IgD-negative memory B cell (primary cell): ENCODE data around the gene LYZL6. TPM values are rescaled to one million over a fixed set of nuclear protein-coding genes. Genes with fewer than 3 reads are reported as not detected.

ENCODE experiments used
- H3K27ac Mint-ChIP-seq, 3 donors: one replicate each; pipeline ENCODE4 v1.8.0; 2020 to 2022; ENCODE audit warnings: mild to moderate bottlenecking in 3 of 3, mixed read lengths in 3 of 3, moderate library complexity in 1 of 3
- H3K27me3 Mint-ChIP-seq: one replicate; pipeline ENCODE4 v1.8.0; 2021; ENCODE audit warnings: mixed read lengths
- H3K36me3 Mint-ChIP-seq: one replicate; pipeline ENCODE4 v1.8.0; 2020; ENCODE audit warnings: mild to moderate bottlenecking, mixed read lengths
- H3K4me1 Mint-ChIP-seq, 3 donors: one replicate each; pipeline ENCODE4 v1.8.0; 2020 to 2022; ENCODE audit warnings: mixed read lengths in 3 of 3, mild to moderate bottlenecking in 1 of 3
- H3K4me3 Mint-ChIP-seq, 4 donors: one replicate each; pipeline ENCODE4 v1.8.0; 2020 to 2022; ENCODE audit warnings: mild to moderate bottlenecking in 4 of 4, mixed read lengths in 4 of 4, moderate library complexity in 3 of 4
- H3K9me3 Mint-ChIP-seq, 3 donors: one replicate each; pipeline ENCODE4 v1.8.0; 2020 to 2021; ENCODE audit warnings: mixed read lengths in 3 of 3, mild to moderate bottlenecking in 1 of 3
- polyA plus RNA-seq: library from polyadenylated mRNA; unstranded; fragments of 300-500 nt; fragmentation: Illumina TruSeq; gene quantifications from one replicate; pipeline ENCODE4 v1.2.3, GENCODE V29; 2021

LYZL6 gene
- polyA plus RNA-seq: not detected

GRCh38 chr17:35943537-35943936 is at the start of gene LYZL6:
LYZL6 (minus strand) TSS chr17:35943713; CDS start chr17:35939356, 4,357 bp downstream.
- H3K27ac Mint-ChIP-seq: peak within 1 kb of the TSS in 1 of 3 donors; percentile 36
- H3K36me3 Mint-ChIP-seq: no peaks in the 10 kb centered on the region
- peaks cover 7% of the 10 kb centered on the region for H3K27me3 Mint-ChIP-seq
- no peaks in the 10 kb centered on the region for H3K9me3 Mint-ChIP-seq
- no peaks in the 10 kb centered on the region for H3K4me1 Mint-ChIP-seq
- peak within 1 kb of the TSS in 1 of 4 donors; percentile 27 for H3K4me3 Mint-ChIP-seq

GRCh38 chr17:35991075-35991474 is 47.6 kb upstream of the LYZL6 start:
- Mint-ChIP-seq H3K36me3 (peaks cover 3% of the 10 kb centered on the region), H3K27me3 (peaks cover 3% of the 10 kb centered on the region), H3K4me1 (peaks cover 4 to 14% (median 8%) of the 10 kb centered on the region in 3 donors), H3K4me3 (no peak overlapping the region), H3K27ac (no peak overlapping the region), H3K9me3 (peaks cover 3 to 11% (median 7%) of the 10 kb centered on the region in 3 donors)

GRCh38 chr17:35988164-35988563 is 44.7 kb upstream of the LYZL6 start:
- no peak overlapping the region for H3K27ac Mint-ChIP-seq
- no peak overlapping the region for H3K4me3 Mint-ChIP-seq
- peaks cover 3% of the 10 kb centered on the region for H3K36me3 Mint-ChIP-seq
- no peaks in the 10 kb centered on the region for H3K4me1 Mint-ChIP-seq
- H3K9me3 Mint-ChIP-seq: peaks cover 3 to 11% (median 7%) of the 10 kb centered on the region in 3 donors
- peaks cover 5% of the 10 kb centered on the region for H3K27me3 Mint-ChIP-seq

- H3K27me3 Mint-ChIP-seq: peaks cover 2% of the 10 kb centered on the region
- H3K27ac Mint-ChIP-seq: peak within 1 kb of the TSS in 1 of 3 donors; percentile 42
- peaks cover 3% of the 10 kb centered on the region for H3K36me3 Mint-ChIP-seq
- no peak within 1 kb of the TSS for H3K4me3 Mint-ChIP-seq
- H3K4me1 Mint-ChIP-seq: no peaks in the 10 kb centered on the region
- peaks cover 3 to 11% (median 7%) of the 10 kb centered on the region in 3 donors for H3K9me3 Mint-ChIP-seq
Measured at GRCh38 chr17:35986643-35987042, 43.1 kb upstream of the LYZL6 start, which contains the start of gene CCL14. CCL14 (minus strand) TSS chr17:35986729; CDS start chr17:35986649, 80 bp downstream.

GRCh38 chr17:35984140-35984539 is 40.6 kb upstream of the LYZL6 start:
- Mint-ChIP-seq H3K27me3 (peaks cover 4% of the 10 kb centered on the region), H3K4me1 (peaks cover 0 to 2% (median 0%) of the 10 kb centered on the region in 3 donors), H3K9me3 (peaks cover 0 to 9% (median 4%) of the 10 kb centered on the region in 3 donors), H3K4me3 (no peak overlapping the region), H3K36me3 (peaks cover 1% of the 10 kb centered on the region), H3K27ac (no peak overlapping the region)

GRCh38 chr17:35982409-35983191 is 39.1 kb upstream of the LYZL6 start:
- Mint-ChIP-seq H3K27ac (no peak overlapping the region), H3K36me3 (no peaks in the 10 kb centered on the region), H3K4me1 (peaks cover 0 to 5% (median 2%) of the 10 kb centered on the region in 3 donors), H3K27me3 (peaks cover 8% of the 10 kb centered on the region), H3K4me3 (no peak overlapping the region), H3K9me3 (no peaks in the 10 kb centered on the region)

- Mint-ChIP-seq H3K4me3 (no peak overlapping the region), H3K4me1 (peaks cover 0 to 6% (median 5%) of the 10 kb centered on the region in 3 donors), H3K27me3 (peaks cover 9% of the 10 kb centered on the region), H3K27ac (no peak overlapping the region), H3K9me3 (no peaks in the 10 kb centered on the region), H3K36me3 (no peaks in the 10 kb centered on the region)
Measured at GRCh38 chr17:35981908-35982330, 38.4 kb upstream of the LYZL6 start.

GRCh38 chr17:35981246-35981645 is 37.7 kb upstream of the LYZL6 start, which contains the start of gene CCL16:
CCL16 (minus strand) TSS chr17:35981497; CDS start chr17:35981420, 77 bp downstream.
- Mint-ChIP-seq H3K27me3 (peaks cover 9% of the 10 kb centered on the region), H3K27ac (no peak within 1 kb of the TSS), H3K9me3 (no peaks in the 10 kb centered on the region), H3K4me3 (no peak within 1 kb of the TSS), H3K36me3 (no peaks in the 10 kb centered on the region), H3K4me1 (peaks cover 4 to 8% (median 6%) of the 10 kb centered on the region in 3 donors)

- Mint-ChIP-seq H3K36me3 (no peaks in the 10 kb centered on the region), H3K9me3 (no peaks in the 10 kb centered on the region), H3K4me1 (peaks cover 6 to 8% (median 6%) of the 10 kb centered on the region in 3 donors), H3K27me3 (peaks cover 14% of the 10 kb centered on the region), H3K27ac (no peak overlapping the region), H3K4me3 (no peak overlapping the region)
Measured at GRCh38 chr17:35978346-35978745, 34.8 kb upstream of the LYZL6 start.

GRCh38 chr17:35977509-35977908 is 34.0 kb upstream of the LYZL6 start:
- Mint-ChIP-seq H3K4me3 (no peak overlapping the region), H3K36me3 (no peaks in the 10 kb centered on the region), H3K9me3 (no peaks in the 10 kb centered on the region), H3K27ac (no peak overlapping the region), H3K4me1 (peaks cover 6 to 8% (median 6%) of the 10 kb centered on the region in 3 donors), H3K27me3 (peaks cover 12% of the 10 kb centered on the region)

- H3K27ac Mint-ChIP-seq: no peak overlapping the region
- no peaks in the 10 kb centered on the region for H3K36me3 Mint-ChIP-seq
- H3K4me3 Mint-ChIP-seq: no peak overlapping the region
- H3K4me1 Mint-ChIP-seq: peaks cover 6 to 10% (median 6%) of the 10 kb centered on the region in 3 donors
- H3K9me3 Mint-ChIP-seq: no peaks in the 10 kb centered on the region
- H3K27me3 Mint-ChIP-seq: peaks cover 21% of the 10 kb centered on the region
Measured at GRCh38 chr17:35973333-35974260, 30.1 kb upstream of the LYZL6 start.

- Mint-ChIP-seq H3K9me3 (no peaks in the 10 kb centered on the region), H3K36me3 (no peaks in the 10 kb centered on the region), H3K4me1 (peaks cover 5 to 10% (median 6%) of the 10 kb centered on the region in 3 donors), H3K27ac (no peak overlapping the region), H3K4me3 (no peak overlapping the region), H3K27me3 (peaks cover 19% of the 10 kb centered on the region)
Measured at GRCh38 chr17:35972945-35973332, 29.4 kb upstream of the LYZL6 start.

GRCh38 chr17:35972535-35972934 is 29.0 kb upstream of the LYZL6 start:
- Mint-ChIP-seq H3K4me3 (no peak overlapping the region), H3K27ac (no peak overlapping the region), H3K27me3 (peaks cover 17% of the 10 kb centered on the region), H3K4me1 (peaks cover 3 to 10% (median 4%) of the 10 kb centered on the region in 3 donors), H3K9me3 (no peaks in the 10 kb centered on the region), H3K36me3 (no peaks in the 10 kb centered on the region)

- Mint-ChIP-seq H3K27ac (no peak overlapping the region), H3K4me1 (peaks cover 0 to 10% (median 3%) of the 10 kb centered on the region in 3 donors), H3K4me3 (no peak overlapping the region), H3K9me3 (no peaks in the 10 kb centered on the region), H3K36me3 (no peaks in the 10 kb centered on the region), H3K27me3 (peaks cover 15% of the 10 kb centered on the region)
Measured at GRCh38 chr17:35972066-35972465, 28.6 kb upstream of the LYZL6 start.
